ENCODE measurements around the gene ZFP36L2.
A peak's percentile ranks its signal among the peaks of the same experiment; 100 is the strongest.

Gene ZFP36L2

GRCh38 chr2:43218702-43219382, 7.6 kb downstream of the ZFP36L2 start:
- DNase-seq (ENCODE audit: low spot score) = peak; percentile 54
- TF ChIP-seq CTCF (IDR thresholded peaks at IDR 0.05; ENCODE audit: extremely low read depth, missing control alignments) = no peak

- no peak for TF ChIP-seq CTCF (IDR thresholded peaks at IDR 0.05; ENCODE audit: extremely low read depth, missing control alignments)
- no peak for DNase-seq (ENCODE audit: low spot score)
Observed at GRCh38 chr2:43218155-43218701, 8.2 kb downstream of the ZFP36L2 start.

- DNase-seq (ENCODE audit: low spot score) = no peak
- no peak for TF ChIP-seq CTCF (IDR thresholded peaks at IDR 0.05; ENCODE audit: extremely low read depth, missing control alignments)
Observed at GRCh38 chr2:43217228-43218154, 8.9 kb downstream of the ZFP36L2 start.

GRCh38 chr2:43216629-43217028, 9.8 kb downstream of the ZFP36L2 start:
- no peak for DNase-seq (ENCODE audit: low spot score)
- TF ChIP-seq CTCF (IDR thresholded peaks at IDR 0.05; ENCODE audit: extremely low read depth, missing control alignments) = no peak

GRCh38 chr2:43215673-43216255, 10.6 kb downstream of the ZFP36L2 start:
- no peak for TF ChIP-seq CTCF (IDR thresholded peaks at IDR 0.05; ENCODE audit: extremely low read depth, missing control alignments)
- DNase-seq (ENCODE audit: low spot score) = no peak

GRCh38 chr2:43214253-43214652, 12.2 kb downstream of the ZFP36L2 start:
- no peak for DNase-seq (ENCODE audit: low spot score)
- no peak for TF ChIP-seq CTCF (IDR thresholded peaks at IDR 0.05; ENCODE audit: extremely low read depth, missing control alignments)

All from GM20000 (cell line).